Measurements from ENCODE around the gene SHC2.
A peak's percentile ranks its signal among the peaks of the same experiment; 100 is the strongest.

The SHC2 gene

DNA sequence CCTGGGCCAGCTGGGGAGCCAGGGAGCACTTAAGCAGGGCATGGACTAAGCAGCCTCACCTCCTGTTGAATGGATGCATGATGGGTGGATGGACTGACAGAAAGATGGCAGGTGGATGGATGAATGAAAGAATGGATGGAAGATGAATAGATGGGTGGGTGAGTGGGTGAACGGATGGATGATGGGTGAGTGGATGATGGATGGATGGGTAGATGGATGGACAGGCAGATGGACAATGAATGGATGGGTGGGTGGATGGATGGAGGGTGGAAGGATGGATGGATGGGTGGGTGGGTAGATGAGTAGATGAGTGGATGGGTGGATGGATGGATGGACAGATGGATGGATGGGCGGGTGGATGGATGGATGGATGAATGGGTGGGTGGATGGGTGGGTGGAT is 18.7 kb downstream of the SHC2 start:
- no peaks in the 10 kb centered on the region for H3K4me1 ChIP-seq (ENCODE audit: control insufficient read depth, insufficient read depth, low read length)
- CTCF ChIA-PET = no interaction called here
- TF ChIP-seq EGR2 (tag by site-specific recombination; IDR thresholded peaks at IDR 0.05; ENCODE audit: low read depth) (peak; percentile 75; the same call in 1 of the 2 replicates), ZNF138 (tag by site-specific recombination; IDR thresholded peaks at IDR 0.05; ENCODE audit: borderline replicate concordance) (no peak), ZNF214 (tag by site-specific recombination; IDR thresholded peaks at IDR 0.05; ENCODE audit: borderline replicate concordance) (no peak), GLIS1 (tag by site-specific recombination; IDR thresholded peaks at IDR 0.05) (no peak), HIC1 (tag by site-specific recombination; IDR thresholded peaks at IDR 0.05) (peak; percentile 52; the same call in 1 of the 2 replicates), ZNF366 (tag by site-specific recombination; conservative IDR thresholded peaks at IDR 0.05) (peak; percentile 99), KLF16 (tag by site-specific recombination; IDR thresholded peaks at IDR 0.05) (no peak), GLI2 (tag by site-specific recombination; IDR thresholded peaks at IDR 0.05; ENCODE audit: borderline replicate concordance, low read depth) (no peak), ZBTB17 (tag by site-specific recombination; IDR thresholded peaks at IDR 0.05) (peak; percentile 95), ZNF670 (tag by site-specific recombination; IDR thresholded peaks at IDR 0.05; ENCODE audit: low read depth) (no peak), SCRT2 (tag by site-specific recombination; IDR thresholded peaks at IDR 0.05) (peak; percentile 31; the same call in 1 of the 2 replicates), ZNF654 (tag by site-specific recombination; IDR thresholded peaks at IDR 0.05; ENCODE audit: low read depth) (no peak), ZNF16 (tag by site-specific recombination; IDR thresholded peaks at IDR 0.05; ENCODE audit: low read depth) (no peak), BCL11B (tag by site-specific recombination; IDR thresholded peaks at IDR 0.05; ENCODE audit: low read depth) (no peak), TSHZ1 (tag by site-specific recombination; IDR thresholded peaks at IDR 0.05; ENCODE audit: borderline replicate concordance) (no peak), ZNF544 (tag by site-specific recombination; IDR thresholded peaks at IDR 0.05) (no peak), ZNF394 (tag by site-specific recombination; IDR thresholded peaks at IDR 0.05; ENCODE audit: borderline replicate concordance) (no peak), ZNF514 (tag by site-specific recombination; IDR thresholded peaks at IDR 0.05) (no peak), ZNF621 (tag by site-specific recombination; IDR thresholded peaks at IDR 0.05) (no peak), ZNF473 (tag by site-specific recombination; IDR thresholded peaks at IDR 0.05) (no peak), ZFHX2 (tag by site-specific recombination; conservative IDR thresholded peaks at IDR 0.05) (peak; percentile 65), KLF1 (tag by site-specific recombination; IDR thresholded peaks at IDR 0.05) (peak; percentile 24; the same call in 1 of the 2 replicates), ZNF311 (tag by site-specific recombination; IDR thresholded peaks at IDR 0.05; ENCODE audit: borderline replicate concordance) (no peak)
- TF ChIP-seq, protein P1, sequence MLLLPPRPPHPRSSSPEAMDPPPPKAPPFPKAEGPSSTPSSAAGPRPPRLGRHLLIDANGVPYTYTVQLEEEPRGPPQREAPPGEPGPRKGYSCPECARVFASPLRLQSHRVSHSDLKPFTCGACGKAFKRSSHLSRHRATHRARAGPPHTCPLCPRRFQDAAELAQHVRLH (tag by site-specific recombination; IDR thresholded peaks at IDR 0.05) = no peak

More for the DNA sequence above, 18.7 kb downstream of the SHC2 start:
- Histone ChIP-seq H3K36me3 (ENCODE audit: control insufficient read depth in 2 of 2, insufficient read depth in 1 of 2, low read length in 2 of 2) (peaks cover 0 to 5% of the 10 kb centered on the region in 2 experiments; a peak in 2 of 3 replicates), H3K9me3 (ENCODE audit: control insufficient read depth, insufficient read depth, low read depth, low read length) (no peaks in the 10 kb centered on the region), H3K4me3 (ENCODE audit: low read depth, low read length) (no peak overlapping the region), H3K27ac (ENCODE audit: extremely low read depth, low read depth, low read length) (no peak overlapping the region)
- POLR2A ChIA-PET = no interaction called here

Measured in HEK293 (cell line).